ENCODE results near the gene KCNS1. TPM values are rescaled to one million over a fixed set of nuclear protein-coding genes. Genes with fewer than 3 reads are reported as not detected.

The KCNS1 gene
- total RNA-seq, 4 donors from 2014 or later, result 0.20 to 0.78 TPM; not detected in 2

GRCh38 chr20:45098103-45098773, 2.7 kb downstream of the KCNS1 start:
- whole genome bisulfite sequencing, 2 donors, result 5 to 10% methylated on average over 10 to 25 of the region's 91 CpGs
- H3K4me1 ChIP-seq, result peaks cover 3 to 14% of the 10 kb centered on the region in 2 donors
- peaks cover 13% of the 10 kb centered on the region for H3K27me3 ChIP-seq
- H3K9me3 ChIP-seq, result no peaks in the 10 kb centered on the region
- intact Hi-C loops (cut with DNase I), result loop anchor here (10.0 kb wide), 2 partner anchors 53 to 83 kb away; no protein-coding TSS in a partner anchor
- no peak overlapping the region for H3K27ac ChIP-seq
- TF ChIP-seq CTCF (IDR thresholded peaks at IDR 0.05) (no peak), POLR2A (IDR thresholded peaks at IDR 0.05) (no peak)
- peak; percentile 24 to 43 for DNase-seq
- H3K36me3 ChIP-seq, result no peaks in the 10 kb centered on the region
- no peak overlapping the region for H3K4me3 ChIP-seq (replicated peaks in 1 of 3)

- H3K9me3 ChIP-seq, result no peaks in the 10 kb centered on the region
- H3K4me1 ChIP-seq, result peaks cover 3 to 14% of the 10 kb centered on the region in 2 donors
- intact Hi-C loops (cut with DNase I), result loop anchor here (10.0 kb wide), 2 partner anchors 53 to 83 kb away; no protein-coding TSS in a partner anchor
- WGBS, 2 donors, result 79 to 80% methylated on average over 11 to 13 of the region's 56 CpGs
- H3K27me3 ChIP-seq, result peaks cover 13% of the 10 kb centered on the region
- H3K4me3 ChIP-seq (replicated peaks in 1 of 3), result no peak overlapping the region
- DNase-seq, result peak; percentile 24 to 29
- H3K36me3 ChIP-seq, result no peaks in the 10 kb centered on the region
- no peak overlapping the region for H3K27ac ChIP-seq
- TF ChIP-seq CTCF (IDR thresholded peaks at IDR 0.05), result peak in 1 of 6 experiments; percentile 23
- no peak for TF ChIP-seq POLR2A (IDR thresholded peaks at IDR 0.05)
These were observed 3.3 kb downstream of the KCNS1 start for GRCh38 chr20:45097485-45098102.

- no peak for DNase-seq
- H3K27ac ChIP-seq, result no peak overlapping the region
- H3K9me3 ChIP-seq, result no peaks in the 10 kb centered on the region
- intact Hi-C loops (cut with DNase I), result loop anchor here (10.0 kb wide), 2 partner anchors 52 to 82 kb away; no protein-coding TSS in a partner anchor
- H3K4me3 ChIP-seq (replicated peaks in 1 of 3), result no peak overlapping the region
- H3K36me3 ChIP-seq, result no peaks in the 10 kb centered on the region
- 79 to 84% methylated on average over 9 of the region's 9 CpGs for WGBS, 2 donors
- H3K27me3 ChIP-seq, result peaks cover 13% of the 10 kb centered on the region
- TF ChIP-seq POLR2A (IDR thresholded peaks at IDR 0.05), result no peak
- no peak for TF ChIP-seq CTCF (IDR thresholded peaks at IDR 0.05)
- peaks cover 3 to 14% of the 10 kb centered on the region in 2 donors for H3K4me1 ChIP-seq
These were observed 4.1 kb downstream of the KCNS1 start for GRCh38 chr20:45096781-45097180.

- DNase-seq, result peak; percentile 33 to 47
- H3K4me3 ChIP-seq (replicated peaks in 1 of 3), result no peak overlapping the region
- H3K27ac ChIP-seq, result no peak overlapping the region
- no peaks in the 10 kb centered on the region for H3K9me3 ChIP-seq
- 4 to 7% methylated on average over 7 of the region's 7 CpGs for WGBS, 2 donors
- peaks cover 13% of the 10 kb centered on the region for H3K27me3 ChIP-seq
- H3K36me3 ChIP-seq, result no peaks in the 10 kb centered on the region
- TF ChIP-seq CTCF (IDR thresholded peaks at IDR 0.05) (peak; percentile 39 to 81 (median 52)), POLR2A (IDR thresholded peaks at IDR 0.05) (no peak)
- intact Hi-C loops (cut with DNase I), result loop anchor here (10.0 kb wide), 2 partner anchors 51 to 81 kb away; no protein-coding TSS in a partner anchor
- H3K4me1 ChIP-seq, result peaks cover 3 to 10% of the 10 kb centered on the region in 2 donors
These were observed 5.1 kb downstream of the KCNS1 start for GRCh38 chr20:45095805-45096238.
